ENCODE measurements around the gene CIDEC.
"Not testable (repeated sequence)": the region's sequence is repeated elsewhere in the genome, so short reads cannot be mapped to it uniquely, and the experiment has no call there.

The CIDEC gene

DNA sequence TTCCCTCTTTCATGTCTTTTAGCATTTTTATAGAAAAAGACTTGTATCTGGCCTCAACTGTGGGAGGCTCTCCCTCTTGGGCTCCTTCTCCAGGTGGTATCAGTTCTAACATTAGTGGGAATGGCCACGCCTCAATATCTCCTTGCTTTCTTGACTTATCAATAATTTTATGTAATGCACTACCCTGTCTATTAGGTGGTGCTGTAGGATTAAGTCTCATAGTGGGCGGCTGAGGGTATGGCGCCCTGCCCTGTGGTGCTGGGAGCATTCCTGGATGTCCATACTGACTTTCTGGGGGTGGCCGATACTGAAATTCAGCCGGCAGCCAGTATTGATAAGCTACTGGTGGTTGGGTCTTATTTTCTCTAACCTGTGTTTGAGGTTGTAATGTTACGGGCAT, 27.5 kb downstream of the CIDEC start:
- Histone ChIP-seq H3K4me1 (no peaks in the 10 kb centered on the region), H3K9me3 (no peaks in the 10 kb centered on the region), H3K27ac (no peak overlapping the region), H3K27me3 (no peaks in the 10 kb centered on the region), H3K36me3 (no peaks in the 10 kb centered on the region), H3K4me3 (no peak overlapping the region)
- TF ChIP-seq, protein P1, sequence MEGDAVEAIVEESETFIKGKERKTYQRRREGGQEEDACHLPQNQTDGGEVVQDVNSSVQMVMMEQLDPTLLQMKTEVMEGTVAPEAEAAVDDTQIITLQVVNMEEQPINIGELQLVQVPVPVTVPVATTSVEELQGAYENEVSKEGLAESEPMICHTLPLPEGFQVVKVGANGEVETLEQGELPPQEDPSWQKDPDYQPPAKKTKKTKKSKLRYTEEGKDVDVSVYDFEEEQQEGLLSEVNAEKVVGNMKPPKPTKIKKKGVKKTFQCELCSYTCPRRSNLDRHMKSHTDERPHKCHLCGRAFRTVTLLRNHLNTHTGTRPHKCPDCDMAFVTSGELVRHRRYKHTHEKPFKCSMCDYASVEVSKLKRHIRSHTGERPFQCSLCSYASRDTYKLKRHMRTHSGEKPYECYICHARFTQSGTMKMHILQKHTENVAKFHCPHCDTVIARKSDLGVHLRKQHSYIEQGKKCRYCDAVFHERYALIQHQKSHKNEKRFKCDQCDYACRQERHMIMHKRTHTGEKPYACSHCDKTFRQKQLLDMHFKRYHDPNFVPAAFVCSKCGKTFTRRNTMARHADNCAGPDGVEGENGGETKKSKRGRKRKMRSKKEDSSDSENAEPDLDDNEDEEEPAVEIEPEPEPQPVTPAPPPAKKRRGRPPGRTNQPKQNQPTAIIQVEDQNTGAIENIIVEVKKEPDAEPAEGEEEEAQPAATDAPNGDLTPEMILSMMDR (IDR thresholded peaks at IDR 0.05) = no peak
- DNase-seq = no peak
- intact Hi-C loops (cut with DNase I; ENCODE audit: low total_unique reads) = loop anchor here (5.0 kb wide), 1 partner anchor 60 kb away; no protein-coding TSS in a partner anchor

DNA sequence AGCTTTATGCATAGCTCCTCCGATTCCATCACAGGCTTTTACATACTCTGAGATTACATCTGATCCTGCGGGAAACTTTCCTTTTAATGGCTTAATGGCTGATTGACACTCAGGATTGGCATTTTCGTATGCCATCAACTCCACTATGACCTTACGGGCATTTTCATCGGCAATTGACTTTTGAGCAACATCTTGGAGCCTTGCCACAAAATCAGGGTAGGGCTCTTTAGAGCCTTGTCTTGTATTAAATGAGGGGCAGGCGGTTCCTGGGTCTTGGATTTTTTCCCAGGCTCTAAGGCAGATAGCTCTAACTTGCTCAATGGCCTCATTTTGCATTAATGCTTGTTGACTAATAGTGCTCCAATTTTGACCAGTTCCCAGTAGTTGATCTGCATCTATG, 28.1 kb downstream of the CIDEC start:
- not testable (repeated sequence) for H3K36me3 ChIP-seq, H3K4me3 ChIP-seq, DNase-seq, H3K4me1 ChIP-seq, H3K27me3 ChIP-seq, H3K27ac ChIP-seq, H3K9me3 ChIP-seq
- intact Hi-C loops (cut with DNase I; ENCODE audit: low total_unique reads) = loop anchor here (5.0 kb wide), 1 partner anchor 60 kb away; no protein-coding TSS in a partner anchor

- intact Hi-C loops (cut with DNase I; ENCODE audit: low total_unique reads) = loop anchor here (5.0 kb wide), 1 partner anchor 61 kb away; no protein-coding TSS in a partner anchor
- not testable (repeated sequence) for H3K4me1 ChIP-seq, H3K9me3 ChIP-seq, H3K36me3 ChIP-seq, DNase-seq, H3K4me3 ChIP-seq, H3K27me3 ChIP-seq, H3K27ac ChIP-seq
Measured at GRCh38 chr3:9851383-9851782, 28.7 kb downstream of the CIDEC start.

GRCh38 chr3:9848860-9849259, 31.2 kb downstream of the CIDEC start:
- TF ChIP-seq, protein P1 (IDR thresholded peaks at IDR 0.05) = peak; percentile 47 to 51
- intact Hi-C loops (cut with DNase I; ENCODE audit: low total_unique reads) = loop anchor here (10.0 kb wide), 1 partner anchor 96 kb away; no protein-coding TSS in a partner anchor
- not testable (repeated sequence) for H3K27me3 ChIP-seq, H3K36me3 ChIP-seq, H3K9me3 ChIP-seq, H3K4me1 ChIP-seq, H3K4me3 ChIP-seq, H3K27ac ChIP-seq, DNase-seq

GRCh38 chr3:9847870-9848269, 32.2 kb downstream of the CIDEC start:
- H3K9me3 ChIP-seq, H3K27ac ChIP-seq, H3K4me1 ChIP-seq, H3K4me3 ChIP-seq, H3K27me3 ChIP-seq, DNase-seq, H3K36me3 ChIP-seq: not testable (repeated sequence)
- intact Hi-C loops (cut with DNase I; ENCODE audit: low total_unique reads) = loop anchor here (10.0 kb wide), 1 partner anchor 97 kb away; no protein-coding TSS in a partner anchor

- TF ChIP-seq, protein P1 (IDR thresholded peaks at IDR 0.05) = no peak
- H3K27me3 ChIP-seq = no peaks in the 10 kb centered on the region
- no peak overlapping the region for H3K27ac ChIP-seq
- no peak for DNase-seq
- no peak overlapping the region for H3K4me3 ChIP-seq
- peaks cover 0 to 16% (median 12%) of the 10 kb centered on the region in 4 donors for H3K4me1 ChIP-seq
- intact Hi-C loops (cut with DNase I; ENCODE audit: low total_unique reads) = loop anchor here (10.0 kb wide), 1 partner anchor 98 kb away; no protein-coding TSS in a partner anchor
- H3K36me3 ChIP-seq = peaks cover 0 to 2% (median 0%) of the 10 kb centered on the region in 3 donors
- H3K9me3 ChIP-seq = no peaks in the 10 kb centered on the region
Measured at GRCh38 chr3:9846931-9847488, 33.0 kb downstream of the CIDEC start.

DNA sequence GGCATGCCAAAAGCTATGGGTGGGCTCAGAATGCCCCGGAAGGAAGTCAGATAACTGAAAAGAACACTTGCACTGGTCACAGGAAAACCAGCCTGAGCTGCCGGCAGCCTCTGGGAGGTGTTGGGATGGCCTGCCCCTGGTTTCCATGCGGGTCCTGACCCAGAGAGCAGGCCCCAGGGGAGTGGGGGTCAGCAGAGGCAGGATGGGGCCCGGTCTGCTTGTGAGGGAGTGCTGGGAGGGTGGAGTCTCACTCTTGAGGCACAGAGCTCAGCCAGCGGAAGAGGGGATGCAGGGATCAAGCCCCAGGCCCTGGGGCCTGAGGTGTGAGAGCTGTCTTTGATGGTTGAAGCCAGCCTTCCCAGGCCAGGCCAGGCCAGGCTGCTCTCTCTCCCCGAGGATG, 33.8 kb downstream of the CIDEC start:
- H3K4me1 ChIP-seq = peaks cover 0 to 16% (median 12%) of the 10 kb centered on the region in 4 donors
- H3K27me3 ChIP-seq = no peaks in the 10 kb centered on the region
- no peak for DNase-seq
- no peaks in the 10 kb centered on the region for H3K9me3 ChIP-seq
- intact Hi-C loops (cut with DNase I; ENCODE audit: low total_unique reads) = loop anchor here (10.0 kb wide), 1 partner anchor 99 kb away; no protein-coding TSS in a partner anchor
- H3K4me3 ChIP-seq = no peak overlapping the region
- H3K36me3 ChIP-seq = peaks cover 5 to 10% (median 7%) of the 10 kb centered on the region in 3 donors
- no peak overlapping the region for H3K27ac ChIP-seq
- TF ChIP-seq, protein P1 (IDR thresholded peaks at IDR 0.05) = no peak

All from tibial artery (tissue), 4 donors.